ENCODE measurements around the gene MEGF11.

The MEGF11 gene

GRCh38 chr15:66214246-66214645 is 39.3 kb downstream of the MEGF11 start:
- no peak for DNase-seq

GRCh38 chr15:66212563-66212921 is 41.0 kb downstream of the MEGF11 start:
- DNase-seq, result no peak

GRCh38 chr15:66211670-66212562 is 41.6 kb downstream of the MEGF11 start:
- no peak for DNase-seq

GRCh38 chr15:66210684-66211083 is 42.9 kb downstream of the MEGF11 start:
- no peak for DNase-seq

- no peak for DNase-seq
These were observed 54.8 kb downstream of the MEGF11 start for GRCh38 chr15:66198757-66199156.

GRCh38 chr15:66196602-66197001 is 56.9 kb downstream of the MEGF11 start:
- DNase-seq, result no peak

GRCh38 chr15:66195621-66196230 is 57.8 kb downstream of the MEGF11 start:
- DNase-seq, result no peak

GRCh38 chr15:66193066-66193465 is 60.5 kb downstream of the MEGF11 start:
- no peak for DNase-seq

GRCh38 chr15:66190746-66191145 is 62.8 kb downstream of the MEGF11 start:
- DNase-seq, result no peak

- no peak for DNase-seq
These were observed 64.3 kb downstream of the MEGF11 start for GRCh38 chr15:66189291-66189690.

- no peak for DNase-seq
These were observed 65.1 kb downstream of the MEGF11 start for GRCh38 chr15:66188464-66188863.

GRCh38 chr15:66187271-66187670 is 66.3 kb downstream of the MEGF11 start:
- no peak for DNase-seq

GRCh38 chr15:66186049-66186825 is 67.3 kb downstream of the MEGF11 start:
- no peak for DNase-seq

GRCh38 chr15:66184936-66185790 is 68.4 kb downstream of the MEGF11 start:
- DNase-seq, result no peak

GRCh38 chr15:66184492-66184891 is 69.1 kb downstream of the MEGF11 start:
- no peak for DNase-seq

GRCh38 chr15:66180531-66181097 is 72.9 kb downstream of the MEGF11 start:
- DNase-seq, result no peak

GRCh38 chr15:66178531-66178910 is 75.0 kb downstream of the MEGF11 start:
- DNase-seq, result no peak

- DNase-seq, result no peak
These were observed 81.1 kb downstream of the MEGF11 start for GRCh38 chr15:66172324-66172980.

GRCh38 chr15:66171841-66172240 is 81.7 kb downstream of the MEGF11 start:
- no peak for DNase-seq

- no peak for DNase-seq
These were observed 82.8 kb downstream of the MEGF11 start for GRCh38 chr15:66170716-66171115.

- DNase-seq, result no peak
These were observed 83.5 kb downstream of the MEGF11 start for GRCh38 chr15:66170042-66170441.

GRCh38 chr15:66169625-66170024 is 83.9 kb downstream of the MEGF11 start:
- DNase-seq, result no peak

Data from CD4-positive, alpha-beta T cell treated with Interleukin-4 for 1 hour (primary cell).